AG09309 (cell line): ENCODE data around the gene TBX18.

Source experiments
- DNase-seq: peaks from one replicate; pipeline ENCODE4 v3.0.0-alpha.2; 2010; ENCODE audit warnings: low read depth
- H3K4me3 ChIP-seq: 2 replicates; pipeline ENCODE4 v1.5.1; 2011; ENCODE audit warnings: mild to moderate bottlenecking, low read depth, low read length, moderate library complexity; ENCODE audit not compliant: control insufficient read depth
- TF ChIP-seq, protein P1 (sequence below): IDR thresholded peaks from 2 replicates; pipeline ENCODE4 v1.5.1; 2011; ENCODE audit warnings: mild to moderate bottlenecking, low read depth, low read length, inconsistent platforms; ENCODE audit not compliant: insufficient read depth, control insufficient read depth; ENCODE audit errors: missing control alignments

Gene TBX18

DNA sequence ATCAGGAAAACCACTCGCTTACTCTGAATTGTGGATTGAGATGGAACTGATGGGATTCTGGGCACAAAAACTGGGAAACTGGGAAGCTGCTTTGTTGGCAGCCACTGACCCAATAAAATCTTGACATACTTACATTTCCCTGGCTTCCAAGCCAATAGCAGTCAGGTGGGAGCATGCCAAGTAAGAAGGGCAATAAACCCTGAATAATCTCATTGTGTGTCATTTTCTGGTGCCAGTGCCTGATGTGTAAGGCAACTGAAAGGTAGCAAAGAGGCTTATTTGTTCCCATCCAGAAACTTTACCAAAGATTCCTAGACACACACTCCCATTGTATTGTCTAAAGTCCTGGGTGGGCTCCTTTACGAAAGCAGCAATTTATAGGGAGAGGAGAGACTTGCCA is 93.2 kb downstream of the TBX18 start:
- DNase-seq, result no peak
- TF ChIP-seq, protein P1, sequence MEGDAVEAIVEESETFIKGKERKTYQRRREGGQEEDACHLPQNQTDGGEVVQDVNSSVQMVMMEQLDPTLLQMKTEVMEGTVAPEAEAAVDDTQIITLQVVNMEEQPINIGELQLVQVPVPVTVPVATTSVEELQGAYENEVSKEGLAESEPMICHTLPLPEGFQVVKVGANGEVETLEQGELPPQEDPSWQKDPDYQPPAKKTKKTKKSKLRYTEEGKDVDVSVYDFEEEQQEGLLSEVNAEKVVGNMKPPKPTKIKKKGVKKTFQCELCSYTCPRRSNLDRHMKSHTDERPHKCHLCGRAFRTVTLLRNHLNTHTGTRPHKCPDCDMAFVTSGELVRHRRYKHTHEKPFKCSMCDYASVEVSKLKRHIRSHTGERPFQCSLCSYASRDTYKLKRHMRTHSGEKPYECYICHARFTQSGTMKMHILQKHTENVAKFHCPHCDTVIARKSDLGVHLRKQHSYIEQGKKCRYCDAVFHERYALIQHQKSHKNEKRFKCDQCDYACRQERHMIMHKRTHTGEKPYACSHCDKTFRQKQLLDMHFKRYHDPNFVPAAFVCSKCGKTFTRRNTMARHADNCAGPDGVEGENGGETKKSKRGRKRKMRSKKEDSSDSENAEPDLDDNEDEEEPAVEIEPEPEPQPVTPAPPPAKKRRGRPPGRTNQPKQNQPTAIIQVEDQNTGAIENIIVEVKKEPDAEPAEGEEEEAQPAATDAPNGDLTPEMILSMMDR, result no peak
- H3K4me3 ChIP-seq, result no peak overlapping the region

DNA sequence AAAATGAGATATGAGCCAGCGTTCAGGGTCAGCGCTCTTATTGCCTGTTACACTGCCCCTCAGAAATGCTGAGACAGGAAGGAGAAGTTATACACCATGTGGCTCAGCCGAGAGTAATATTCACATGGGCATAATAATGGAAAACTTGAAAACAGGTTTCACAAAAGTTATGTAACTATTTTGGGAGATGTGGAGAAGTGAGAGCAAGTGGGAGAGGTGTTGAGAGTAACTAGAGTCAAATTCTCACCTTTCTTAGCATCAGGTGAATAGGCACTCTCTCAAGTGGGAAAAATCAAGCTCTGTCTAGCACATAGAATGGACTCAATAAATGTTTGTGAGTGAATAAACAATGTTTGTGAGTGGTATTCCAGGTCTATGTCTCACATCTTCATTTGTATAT is 94.5 kb downstream of the TBX18 start:
- TF ChIP-seq, protein P1, result no peak
- no peak overlapping the region for H3K4me3 ChIP-seq
- no peak for DNase-seq

- H3K4me3 ChIP-seq, result no peak overlapping the region
- TF ChIP-seq, protein P1, result no peak
- DNase-seq, result no peak
These were observed 96.9 kb downstream of the TBX18 start for GRCh38 chr6:84667252-84668213.

- TF ChIP-seq, protein P1, result no peak
- DNase-seq, result no peak
- no peak overlapping the region for H3K4me3 ChIP-seq
These were observed 99.0 kb downstream of the TBX18 start for GRCh38 chr6:84665401-84665800.

DNA sequence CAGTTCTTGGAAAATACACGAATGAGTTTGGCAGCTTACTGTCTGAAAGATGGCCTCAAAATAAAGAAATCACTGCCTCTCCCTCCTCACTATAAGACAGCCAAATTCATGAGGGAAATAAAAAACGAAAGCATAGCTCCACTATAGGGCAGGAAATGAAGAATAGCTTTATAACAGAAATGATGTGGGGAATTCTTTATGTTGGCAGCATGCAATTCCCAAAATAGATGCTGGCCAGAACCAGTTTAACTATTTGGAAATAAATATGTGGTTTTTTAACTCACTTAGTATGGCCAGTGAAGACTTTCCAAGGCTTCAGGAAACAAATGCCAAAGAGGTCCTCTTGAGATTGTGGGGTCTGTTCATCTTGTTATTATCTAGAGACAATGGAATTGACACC is 100.5 kb downstream of the TBX18 start:
- no peak for DNase-seq
- TF ChIP-seq, protein P1, result no peak
- no peak overlapping the region for H3K4me3 ChIP-seq

DNA sequence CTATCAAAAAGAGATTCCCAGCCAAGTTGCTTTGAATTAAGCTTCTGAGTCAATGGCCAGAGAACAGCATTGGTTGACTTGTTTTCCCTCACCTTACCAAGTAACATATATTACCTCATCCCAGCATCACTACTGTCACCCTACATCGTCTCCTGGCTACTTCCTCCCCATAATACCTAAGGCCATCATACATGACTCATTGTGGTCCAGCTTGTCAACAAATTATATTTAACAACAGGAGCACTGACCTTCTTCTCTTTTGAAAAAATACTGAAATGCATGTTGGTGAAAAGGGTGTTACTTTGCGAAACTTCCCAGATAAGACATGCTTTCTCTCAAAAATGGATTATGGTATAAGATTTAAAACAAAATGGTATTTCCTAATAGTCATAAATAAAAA is 106.9 kb downstream of the TBX18 start:
- no peak for DNase-seq
- no peak overlapping the region for H3K4me3 ChIP-seq
- TF ChIP-seq, protein P1, result no peak
